ENCODE measurements around the gene SLC10A4. TPM values are rescaled to one million over a fixed set of nuclear protein-coding genes. Genes with fewer than 3 reads are reported as not detected.

The SLC10A4 gene
- total RNA-seq, 2 donors from 2014 or later: not detected

DNA sequence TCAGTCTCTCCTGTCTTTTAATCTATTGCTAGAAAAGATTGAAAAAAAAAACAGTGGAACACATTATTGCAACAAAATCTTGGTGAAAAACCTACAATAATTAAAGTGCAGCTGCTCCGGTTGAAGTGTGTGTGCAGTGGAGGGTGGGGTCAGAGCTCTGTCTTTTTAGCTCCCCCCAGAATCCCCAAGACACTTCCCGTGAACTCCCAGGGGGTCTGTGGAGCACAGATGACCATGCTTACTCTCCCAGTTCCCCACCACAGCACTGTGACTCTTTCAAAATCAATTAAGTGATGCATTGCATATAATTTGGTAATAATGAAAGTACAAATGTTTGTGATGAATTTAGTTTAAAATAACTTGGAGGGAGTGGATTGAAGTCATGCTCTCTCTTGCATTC lies 15.7 kb upstream of the SLC10A4 start:
- H3K36me3 ChIP-seq: no peaks in the 10 kb centered on the region
- no peak overlapping the region for H3K4me3 ChIP-seq
- no peaks in the 10 kb centered on the region for H3K27me3 ChIP-seq
- H3K27ac ChIP-seq: no peak overlapping the region
- DNase-seq (ENCODE audit: low spot score): no peak
- TF ChIP-seq, protein P1, sequence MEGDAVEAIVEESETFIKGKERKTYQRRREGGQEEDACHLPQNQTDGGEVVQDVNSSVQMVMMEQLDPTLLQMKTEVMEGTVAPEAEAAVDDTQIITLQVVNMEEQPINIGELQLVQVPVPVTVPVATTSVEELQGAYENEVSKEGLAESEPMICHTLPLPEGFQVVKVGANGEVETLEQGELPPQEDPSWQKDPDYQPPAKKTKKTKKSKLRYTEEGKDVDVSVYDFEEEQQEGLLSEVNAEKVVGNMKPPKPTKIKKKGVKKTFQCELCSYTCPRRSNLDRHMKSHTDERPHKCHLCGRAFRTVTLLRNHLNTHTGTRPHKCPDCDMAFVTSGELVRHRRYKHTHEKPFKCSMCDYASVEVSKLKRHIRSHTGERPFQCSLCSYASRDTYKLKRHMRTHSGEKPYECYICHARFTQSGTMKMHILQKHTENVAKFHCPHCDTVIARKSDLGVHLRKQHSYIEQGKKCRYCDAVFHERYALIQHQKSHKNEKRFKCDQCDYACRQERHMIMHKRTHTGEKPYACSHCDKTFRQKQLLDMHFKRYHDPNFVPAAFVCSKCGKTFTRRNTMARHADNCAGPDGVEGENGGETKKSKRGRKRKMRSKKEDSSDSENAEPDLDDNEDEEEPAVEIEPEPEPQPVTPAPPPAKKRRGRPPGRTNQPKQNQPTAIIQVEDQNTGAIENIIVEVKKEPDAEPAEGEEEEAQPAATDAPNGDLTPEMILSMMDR (IDR thresholded peaks at IDR 0.05): no peak
- no peaks in the 10 kb centered on the region for H3K9me3 ChIP-seq
- no peaks in the 10 kb centered on the region for H3K4me1 ChIP-seq

DNA sequence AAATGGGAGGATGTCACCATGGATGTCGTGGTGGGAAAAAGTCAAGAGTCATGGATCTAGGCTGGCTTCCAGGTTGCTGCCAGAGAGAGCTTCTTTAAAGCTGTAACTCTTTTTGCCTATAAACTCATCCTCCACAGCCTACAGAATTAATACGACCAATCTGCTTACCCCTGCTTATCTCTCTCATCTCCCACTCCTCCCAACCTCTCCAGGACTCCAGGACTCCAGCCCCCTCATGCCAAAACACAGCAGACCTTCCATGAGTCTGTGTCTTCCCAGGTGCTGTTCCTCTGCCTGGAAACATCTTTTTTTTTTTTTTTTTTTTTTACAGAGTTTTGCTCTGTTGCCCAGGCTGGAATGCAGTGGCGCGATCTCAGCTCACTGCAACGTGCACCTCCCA lies 15.3 kb upstream of the SLC10A4 start:
- H3K27me3 ChIP-seq: no peaks in the 10 kb centered on the region
- H3K27ac ChIP-seq: no peak overlapping the region
- no peaks in the 10 kb centered on the region for H3K9me3 ChIP-seq
- H3K4me3 ChIP-seq: no peak overlapping the region
- TF ChIP-seq, protein P1 (IDR thresholded peaks at IDR 0.05): no peak
- no peaks in the 10 kb centered on the region for H3K4me1 ChIP-seq
- no peak for DNase-seq (ENCODE audit: low spot score)
- H3K36me3 ChIP-seq: no peaks in the 10 kb centered on the region

DNA sequence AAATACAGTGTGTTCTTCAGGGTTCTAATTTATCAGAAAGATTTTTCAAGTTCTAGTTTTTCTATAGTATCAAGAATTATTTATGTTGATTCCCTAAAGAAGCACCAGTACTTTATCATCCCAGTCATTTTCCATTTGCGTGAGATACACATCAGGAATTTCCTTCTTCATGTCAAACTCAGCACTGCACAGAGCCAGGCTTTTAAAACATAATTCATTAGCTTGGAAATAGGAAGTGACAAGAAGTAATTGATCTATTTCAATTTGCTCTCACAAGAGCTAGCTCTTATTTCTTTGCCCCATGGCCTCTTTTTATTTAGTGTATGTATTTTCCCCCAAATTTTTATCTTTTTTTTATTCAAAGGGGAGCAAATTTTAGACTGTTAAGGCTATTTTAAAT lies 13.0 kb upstream of the SLC10A4 start:
- H3K36me3 ChIP-seq: no peaks in the 10 kb centered on the region
- DNase-seq (ENCODE audit: low spot score): no peak
- H3K9me3 ChIP-seq: no peaks in the 10 kb centered on the region
- no peak overlapping the region for H3K27ac ChIP-seq
- H3K27me3 ChIP-seq: no peaks in the 10 kb centered on the region
- H3K4me3 ChIP-seq: no peak overlapping the region
- TF ChIP-seq, protein P1 (IDR thresholded peaks at IDR 0.05): no peak
- H3K4me1 ChIP-seq: no peaks in the 10 kb centered on the region

DNA sequence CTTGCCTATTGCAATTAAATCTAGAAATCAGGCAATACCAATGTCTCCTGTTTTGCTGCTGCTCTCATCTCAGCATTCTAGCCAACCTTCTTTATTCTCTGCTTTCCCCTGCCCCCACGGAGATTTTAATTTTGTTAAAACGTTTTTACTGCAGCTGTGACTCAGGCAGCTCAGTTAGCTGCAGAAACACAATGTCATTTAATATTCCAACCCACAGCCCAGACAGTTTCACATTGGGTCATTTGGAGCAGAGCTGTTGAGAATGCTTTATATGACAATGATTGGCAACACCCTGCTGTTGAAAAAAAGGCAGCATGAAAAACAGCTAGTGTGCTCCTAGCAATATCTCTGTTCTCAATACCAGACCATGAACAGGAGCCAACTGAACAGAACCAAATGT lies 12.6 kb upstream of the SLC10A4 start:
- Histone ChIP-seq H3K4me3 (no peak overlapping the region), H3K27ac (no peak overlapping the region), H3K27me3 (no peaks in the 10 kb centered on the region), H3K4me1 (no peaks in the 10 kb centered on the region), H3K36me3 (no peaks in the 10 kb centered on the region), H3K9me3 (no peaks in the 10 kb centered on the region)
- TF ChIP-seq, protein P1 (IDR thresholded peaks at IDR 0.05): no peak
- no peak for DNase-seq (ENCODE audit: low spot score)

DNA sequence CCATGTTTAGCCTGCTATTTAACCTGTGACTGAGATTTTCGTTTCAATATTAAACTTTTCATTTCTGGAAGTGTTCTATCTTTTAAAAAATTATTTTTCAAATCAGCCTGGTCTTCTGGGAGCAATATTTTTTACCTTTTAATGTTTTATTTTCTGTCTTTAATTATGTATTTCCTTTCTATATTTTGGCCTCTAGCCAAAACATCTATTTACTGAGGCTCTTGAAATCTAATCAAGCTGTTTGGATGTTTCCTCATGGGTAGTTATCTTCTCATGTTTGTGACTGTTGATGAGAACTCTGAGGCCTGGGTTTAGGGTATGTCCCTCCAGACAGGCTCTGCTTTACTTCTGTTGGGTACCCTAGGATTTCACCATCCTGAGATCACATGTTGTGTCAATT lies 10.3 kb upstream of the SLC10A4 start:
- H3K9me3 ChIP-seq: no peaks in the 10 kb centered on the region
- no peaks in the 10 kb centered on the region for H3K4me1 ChIP-seq
- no peak for DNase-seq (ENCODE audit: low spot score)
- H3K36me3 ChIP-seq: no peaks in the 10 kb centered on the region
- no peaks in the 10 kb centered on the region for H3K27me3 ChIP-seq
- TF ChIP-seq, protein P1 (IDR thresholded peaks at IDR 0.05): no peak
- no peak overlapping the region for H3K27ac ChIP-seq
- H3K4me3 ChIP-seq: no peak overlapping the region

DNA sequence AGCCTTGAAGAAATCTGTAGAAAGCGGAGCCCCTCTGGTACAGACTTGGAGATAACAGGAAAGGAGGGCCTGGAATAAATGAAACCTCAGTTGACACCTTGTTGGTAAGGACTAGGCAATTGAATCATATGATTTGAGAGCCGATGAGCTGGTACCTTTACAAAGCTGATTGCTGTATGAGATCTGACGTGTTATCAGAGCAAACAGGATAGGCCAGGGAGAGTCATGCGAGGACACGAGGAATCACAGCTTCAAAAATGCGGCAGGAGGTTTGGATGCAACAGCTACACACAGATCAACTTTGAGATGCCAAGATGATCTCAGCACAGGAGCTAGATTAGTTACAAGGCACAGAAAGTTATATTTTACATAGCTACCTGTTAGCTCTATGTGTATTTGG lies 7.4 kb upstream of the SLC10A4 start:
- Histone ChIP-seq H3K4me3 (no peak overlapping the region), H3K27me3 (no peaks in the 10 kb centered on the region), H3K9me3 (no peaks in the 10 kb centered on the region), H3K4me1 (no peaks in the 10 kb centered on the region), H3K27ac (no peak overlapping the region), H3K36me3 (no peaks in the 10 kb centered on the region)
- DNase-seq (ENCODE audit: low spot score): no peak
- TF ChIP-seq, protein P1 (IDR thresholded peaks at IDR 0.05): no peak
